GM23338 (cell line): ENCODE data around the gene SCLT1.

Source experiments
- CTCF ChIP-seq, 2 experiments: fragments of 200-600 bp in 1 of 2; sonication (generic) in 1 of 2; conservative IDR thresholded peaks; 2 replicates each; pipeline versions ENCODE4 v1.5.1 to v1.6.1; 2016 to 2017; ENCODE audit warnings: antibody characterized with exemption in 2 of 2, low read depth in 2 of 2, mild to moderate bottlenecking in 2 of 2, moderate library complexity in 1 of 2
- EZH2 ChIP-seq: fragments of 200-600 bp; sonication (generic); IDR thresholded peaks from one replicate; pipeline ENCODE4 v1.8.0; 2017; ENCODE audit warnings: antibody characterized with exemption, mild to moderate bottlenecking, low read depth; ENCODE audit not compliant: unreplicated experiment
- EZH2phosphoT487 ChIP-seq: fragments of 200-600 bp; sonication (generic); IDR thresholded peaks from one replicate; pipeline ENCODE4 v1.8.1; 2018; ENCODE audit warnings: antibody characterized with exemption; ENCODE audit not compliant: unreplicated experiment
- POLR2AphosphoS5 ChIP-seq: IDR thresholded peaks from 2 replicates; pipeline ENCODE4 v1.6.1; 2016; ENCODE audit warnings: antibody characterized with exemption, low read depth
- REST ChIP-seq: IDR thresholded peaks from one replicate; pipeline ENCODE4 v1.6.1; 2018; ENCODE audit warnings: antibody characterized with exemption; ENCODE audit not compliant: unreplicated experiment
- ZNF462 ChIP-seq: fragments of 250-450 bp; sonication (Bioruptor Pico); IDR thresholded peaks from 2 replicates; pipeline ENCODE4 v1.5.0; 2020; ENCODE audit warnings: mild to moderate bottlenecking, moderate library complexity

GRCh38 chr4:128986908-128987307 is 106.4 kb downstream of the SCLT1 start:
- TF ChIP-seq CTCF (conservative IDR thresholded peaks at IDR 0.05; ENCODE audit: low read depth in 2 of 2) (no peak), EZH2 (no peak), REST (no peak), POLR2AphosphoS5 (no peak), ZNF462 (no peak), EZH2phosphoT487 (no peak)
